GM18499 (cell line): ENCODE results near the gene SPG21.

Source experiments
- ATAC-seq: cut with Tn5 transposase; IDR thresholded peaks from one replicate; pipeline ENCODE4 v1.9.1; 2021; ENCODE audit warnings: moderate number of reproducible peaks; ENCODE audit not compliant: insufficient read depth, unreplicated experiment

Gene SPG21

DNA sequence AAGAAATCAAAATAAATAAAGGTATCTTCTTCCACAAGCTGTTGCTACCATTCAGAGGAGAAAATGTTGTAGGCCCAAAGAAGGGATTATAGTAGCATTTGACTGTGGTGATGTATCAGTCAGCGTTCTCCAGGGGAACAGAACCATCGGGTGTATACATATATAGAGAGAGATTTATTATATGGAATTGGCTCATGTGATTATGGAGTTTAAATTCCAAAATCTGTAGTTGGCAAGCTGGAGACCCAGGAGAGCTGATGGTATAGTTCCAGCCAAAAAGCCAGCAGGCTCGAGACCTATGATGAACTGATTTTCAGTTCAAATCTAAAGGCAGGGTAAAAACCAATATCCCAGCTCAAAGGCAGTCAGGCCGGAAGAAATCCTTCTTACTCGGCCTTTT, 7.4 kb upstream of the SPG21 start:
- ATAC-seq: no peak

DNA sequence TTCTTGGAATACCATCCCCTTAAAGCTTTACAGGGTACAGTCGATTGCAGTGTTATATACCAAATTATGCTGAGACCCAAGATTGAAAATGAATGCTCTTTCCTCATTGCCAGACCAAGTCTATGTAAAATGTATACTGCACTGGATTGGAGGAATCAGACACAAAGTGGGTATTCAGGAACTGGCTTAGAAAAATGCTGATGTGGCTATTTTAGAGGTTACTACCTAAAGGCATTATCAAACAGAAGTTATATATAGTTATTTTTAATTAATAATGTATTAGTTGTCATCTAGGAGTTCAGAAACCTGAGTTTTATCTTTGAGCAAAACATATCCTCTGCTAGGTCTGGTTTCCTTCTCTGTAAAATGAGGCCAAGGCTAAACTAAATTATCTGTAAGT, 3.6 kb upstream of the SPG21 start:
- ATAC-seq: no peak

GRCh38 chr15:64991536-64992135, 1.9 kb upstream of the SPG21 start:
- no peak for ATAC-seq

DNA sequence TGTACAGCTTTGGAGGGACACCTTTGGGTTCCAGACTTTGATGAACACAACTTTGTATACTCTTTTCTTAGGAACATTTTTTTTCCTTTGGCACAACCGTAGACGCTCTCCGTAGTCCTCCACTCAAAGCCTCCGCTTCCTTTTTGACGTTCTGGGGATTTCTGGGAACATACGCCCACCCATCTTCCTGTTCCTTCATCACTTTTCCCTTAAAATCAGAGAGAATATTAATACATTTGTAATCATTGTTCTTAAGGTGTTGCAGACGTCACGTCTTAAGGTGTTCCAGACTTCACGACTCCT, 405 bp upstream of the SPG21 start:
- no peak for ATAC-seq

DNA sequence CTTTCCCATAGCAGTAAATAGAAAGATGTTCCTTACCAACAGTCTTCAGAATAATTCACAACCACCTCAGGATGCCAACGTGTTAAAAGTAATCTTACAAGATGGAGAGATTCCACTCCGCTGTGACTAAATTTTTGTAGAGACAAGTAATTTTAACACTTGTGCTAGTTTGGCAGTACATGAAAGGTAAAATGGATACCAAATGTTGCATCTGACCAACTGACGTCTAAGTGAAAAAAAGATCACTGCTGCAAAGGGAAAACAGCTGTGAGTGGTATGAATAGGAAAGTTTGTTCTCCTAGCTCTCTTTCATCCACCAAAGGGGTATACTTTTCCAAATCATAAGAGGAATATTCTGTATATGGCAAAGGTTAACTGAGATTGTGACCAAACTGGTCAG, 2.6 kb downstream of the SPG21 start:
- no peak for ATAC-seq

- no peak for ATAC-seq
Observed at GRCh38 chr15:64985366-64986033, 4.2 kb downstream of the SPG21 start.

DNA sequence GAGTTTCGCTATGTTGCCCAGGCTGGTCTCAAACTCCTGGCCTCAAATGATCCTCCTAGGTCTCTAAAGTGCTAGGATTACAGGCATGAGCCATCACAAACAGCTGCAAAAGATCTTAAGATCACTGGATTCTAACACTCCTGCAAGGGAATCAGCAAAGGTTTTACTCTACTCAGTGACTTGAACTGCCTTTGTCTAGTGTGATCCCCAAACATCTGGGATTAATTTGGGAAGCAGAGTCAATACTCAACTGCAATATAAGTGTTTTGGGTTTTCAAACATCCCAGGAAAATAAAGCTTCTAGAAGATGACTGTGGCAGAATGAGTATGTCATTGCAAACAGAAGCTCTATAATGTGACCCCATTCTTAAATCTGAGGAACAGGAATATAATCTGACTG, 7.2 kb downstream of the SPG21 start:
- no peak for ATAC-seq

DNA sequence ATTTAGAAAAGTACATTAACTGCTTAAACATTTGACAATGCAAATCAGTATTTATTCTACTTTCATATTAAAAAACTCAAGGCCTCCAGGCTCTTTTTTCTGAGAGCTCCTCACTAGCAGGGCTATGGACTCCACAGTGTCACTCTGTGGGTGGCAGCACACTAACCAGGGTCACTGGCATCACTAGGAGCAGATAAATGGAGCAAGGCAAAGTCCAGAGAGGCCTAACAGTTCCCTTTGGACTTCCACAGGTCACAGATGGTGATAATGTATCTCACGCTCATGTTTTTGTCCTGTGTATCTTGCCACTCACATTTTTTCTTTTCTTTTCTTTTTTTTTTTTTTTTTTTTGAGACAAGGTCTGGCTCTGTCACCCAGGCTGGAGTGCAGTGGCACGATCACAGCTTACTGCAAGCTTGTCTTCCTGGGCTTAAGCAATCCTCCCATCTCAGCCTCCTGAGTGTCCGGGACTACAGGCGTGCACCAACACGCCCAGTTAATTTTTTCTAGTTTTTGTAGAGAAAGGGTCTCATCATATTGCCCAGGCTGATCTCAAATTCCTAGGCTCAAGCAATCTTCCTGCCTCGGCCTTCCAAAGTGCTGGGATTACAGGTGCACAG, 7.8 kb downstream of the SPG21 start:
- ATAC-seq: no peak

GRCh38 chr15:64979252-64979710, 10.4 kb downstream of the SPG21 start:
- ATAC-seq: no peak

DNA sequence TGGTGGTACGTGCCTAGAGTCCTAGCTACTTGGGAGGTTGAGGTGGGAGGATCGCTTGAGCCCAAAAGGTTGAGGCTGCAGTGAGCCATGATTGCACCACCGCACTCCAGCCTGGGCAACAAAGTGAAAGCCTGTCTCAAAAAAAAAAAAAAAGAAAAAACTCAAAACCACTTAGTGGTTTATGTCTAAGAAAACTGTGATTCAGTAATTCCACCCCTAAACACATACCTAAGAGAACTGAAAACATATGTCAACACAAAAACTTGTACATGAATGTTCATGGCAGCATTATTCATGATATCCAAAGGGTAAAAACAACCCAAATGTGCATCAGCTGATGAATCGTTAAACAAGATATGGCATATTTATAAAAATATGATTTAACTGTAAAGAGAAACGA, 14.3 kb downstream of the SPG21 start:
- ATAC-seq: no peak

GRCh38 chr15:64970698-64971097, 19.0 kb downstream of the SPG21 start:
- ATAC-seq: no peak

- ATAC-seq: no peak
Observed at GRCh38 chr15:64969401-64969800, 20.3 kb downstream of the SPG21 start.

- no peak for ATAC-seq
Observed at GRCh38 chr15:64961013-64961412, 28.7 kb downstream of the SPG21 start.

DNA sequence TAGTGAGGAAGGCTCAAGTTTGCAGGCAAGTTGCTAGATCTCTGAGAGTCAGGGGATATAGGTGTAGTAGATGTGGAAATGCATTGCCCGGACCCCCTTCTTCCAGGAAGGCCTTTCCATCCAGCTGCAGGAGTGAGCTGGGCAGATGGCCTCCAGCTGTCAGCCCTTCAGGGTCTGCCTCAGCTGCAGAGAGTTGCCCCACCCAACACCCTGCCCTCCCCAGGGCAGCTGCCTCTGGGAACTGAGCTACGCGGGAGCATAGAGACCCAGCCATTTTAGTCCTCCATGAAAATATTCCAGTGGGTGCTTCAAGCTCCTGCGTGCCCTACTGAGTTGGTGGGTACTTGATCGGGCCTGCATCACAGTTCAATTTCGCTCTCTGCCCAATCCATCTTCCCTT, 29.6 kb downstream of the SPG21 start:
- ATAC-seq: no peak

GRCh38 chr15:64959128-64959527, 30.6 kb downstream of the SPG21 start:
- ATAC-seq: no peak

GRCh38 chr15:64954395-64954794, 35.3 kb downstream of the SPG21 start:
- no peak for ATAC-seq

DNA sequence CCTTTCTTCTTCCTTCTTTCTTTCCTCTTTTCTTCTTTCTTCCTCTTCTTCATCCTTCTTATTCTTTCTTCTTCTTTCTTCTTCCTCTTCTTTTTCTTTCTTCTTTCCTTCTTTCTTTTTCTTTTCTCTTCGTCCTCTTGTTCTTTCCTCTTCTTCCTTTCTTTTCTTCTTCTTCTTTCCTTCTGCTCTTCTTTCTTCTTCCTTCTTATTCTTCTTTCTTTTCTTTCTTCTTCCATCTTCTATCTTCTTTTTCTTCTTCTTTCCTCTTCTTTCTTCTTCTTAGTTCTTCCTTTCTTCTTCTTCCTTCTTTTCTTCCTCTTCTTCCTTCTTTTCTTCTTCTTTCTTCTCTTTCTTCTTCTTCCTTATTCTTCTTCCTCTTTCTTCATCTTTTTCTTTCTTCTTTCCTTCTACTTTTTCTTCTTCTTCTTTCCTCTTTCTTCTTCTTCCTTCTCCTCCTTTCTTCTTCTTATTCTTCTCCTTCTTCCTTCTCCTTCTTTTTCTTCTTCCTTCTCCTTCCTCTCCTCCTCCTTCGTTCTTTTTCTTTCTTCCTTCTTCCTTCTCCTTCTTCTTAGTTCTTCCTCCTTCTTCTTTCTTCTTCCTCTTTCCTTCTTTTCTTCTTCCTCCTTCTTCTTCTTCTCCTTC, 37.8 kb downstream of the SPG21 start:
- no peak for ATAC-seq

DNA sequence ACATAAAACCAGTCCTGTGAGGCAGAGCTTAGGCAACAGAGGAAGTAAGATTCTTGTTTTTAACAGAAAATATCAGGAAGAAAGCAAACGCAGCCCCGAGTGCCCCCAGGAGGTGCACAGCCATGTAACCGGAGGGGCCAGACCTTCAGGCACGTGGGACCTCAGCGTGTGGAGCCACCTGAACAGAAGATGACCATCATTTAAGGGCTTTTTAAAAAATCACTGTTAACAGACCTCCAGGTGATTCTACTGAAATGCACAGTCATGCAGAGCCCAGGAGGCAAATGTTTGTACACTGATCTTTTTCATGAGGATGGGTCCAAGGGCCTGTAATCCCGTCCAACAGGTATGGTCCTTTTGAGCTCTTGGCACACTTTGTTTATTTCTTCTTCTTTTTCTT, 38.8 kb downstream of the SPG21 start:
- ATAC-seq: no peak

- no peak for ATAC-seq
Observed at GRCh38 chr15:64949383-64950186, 40.1 kb downstream of the SPG21 start.

- no peak for ATAC-seq
Observed at GRCh38 chr15:64948916-64949315, 40.8 kb downstream of the SPG21 start.

DNA sequence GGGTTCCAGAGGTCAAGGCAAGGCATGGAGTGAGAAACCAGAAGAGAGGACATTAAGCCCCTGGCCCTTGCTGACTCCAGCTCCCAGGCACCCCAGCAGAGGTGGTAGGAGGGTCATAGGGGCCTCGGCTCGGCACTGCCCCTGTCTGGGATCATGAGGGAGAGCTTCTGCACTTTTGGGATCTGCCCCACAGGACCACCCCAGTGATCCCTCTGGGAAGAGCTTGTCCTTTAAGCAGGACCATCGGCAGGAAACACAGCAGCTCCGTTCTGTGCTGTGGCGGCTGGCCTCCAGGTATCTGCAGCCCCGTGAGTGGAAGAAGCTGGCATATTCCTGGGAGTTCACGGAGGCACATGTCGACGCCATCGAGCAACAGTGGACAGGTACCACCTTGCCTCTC, 42.5 kb downstream of the SPG21 start:
- no peak for ATAC-seq
